ENCODE data around the gene TSPAN3. TPM values are rescaled to one million over a fixed set of nuclear protein-coding genes. Genes with fewer than 3 reads are reported as not detected.

Gene TSPAN3
- total and polyA plus RNA-seq, 2 donors (not counting 3 experiments of a cell fraction or from before 2014, with no cell fraction given) = 215 to 606 TPM

- TF ChIP-seq CTCF (IDR thresholded peaks at IDR 0.05; ENCODE audit: extremely low read depth in 1 of 2, insufficient read depth in 1 of 2, low read depth in 1 of 2, low read length in 2 of 2) = no peak
- TF ChIP-seq JUN (IDR thresholded peaks at IDR 0.05; ENCODE audit: borderline replicate concordance, insufficient read depth, insufficient read length, low read depth) = no peak
- TF ChIP-seq POLR2A (IDR thresholded peaks at IDR 0.05; ENCODE audit: low read depth, low read length) = no peak
- no peak for TF ChIP-seq EZH2 (IDR thresholded peaks at IDR 0.05; ENCODE audit: borderline replicate concordance, low read depth, low read length, severe bottlenecking)
- TF ChIP-seq MYC (IDR thresholded peaks at IDR 0.05; ENCODE audit: low read depth, low read length) = no peak
- no peak for TF ChIP-seq GATA2 (IDR thresholded peaks at IDR 0.05; ENCODE audit: insufficient read depth, insufficient read length, low read depth, low read length)
- no peak for TF ChIP-seq MAX (IDR thresholded peaks at IDR 0.05; ENCODE audit: insufficient read depth, insufficient read length)
- no peak for TF ChIP-seq POLR2AphosphoS5 (IDR thresholded peaks at IDR 0.05; ENCODE audit: insufficient read depth, low read depth, low read length)
- TF ChIP-seq FOS (IDR thresholded peaks at IDR 0.05; ENCODE audit: borderline replicate concordance, insufficient read depth, low read length) = no peak
- FAIRE-seq = no peak
- H4K20me1 ChIP-seq (replicated peaks; ENCODE audit: control insufficient read depth, extremely low read depth, insufficient read depth, low read length) = no peaks in the 10 kb centered on the region
- H3K9me1 ChIP-seq (replicated peaks; ENCODE audit: control insufficient read depth, extremely low read depth, insufficient read depth, low read length) = no peaks in the 10 kb centered on the region
- dilution Hi-C loops (cut with MboI; ENCODE audit: extremely low pct_ligation_motif_present, low sequenced_read_pairs) (no loop called here), intact Hi-C loops (cut with micrococcal nuclease) (no loop called here)
- H3K27me3 ChIP-seq (ENCODE audit: control insufficient read depth in 2 of 2, insufficient read depth in 2 of 2, low read length in 2 of 2) = no peaks in the 10 kb centered on the region
- POLR2A ChIA-PET = no interaction called here
- CTCF ChIA-PET = no interaction called here
- H3K4me2 ChIP-seq (ENCODE audit: insufficient read depth, low read length) = no peak overlapping the region
- no peaks in the 10 kb centered on the region for H3K36me3 ChIP-seq (ENCODE audit: control insufficient read depth in 2 of 2, extremely low read depth in 1 of 2, insufficient read depth in 2 of 2, low read length in 2 of 2)
- no peaks in the 10 kb centered on the region for H3K79me2 ChIP-seq (ENCODE audit: control insufficient read depth, insufficient read depth, low read length)
- no peak overlapping the region for H2AFZ ChIP-seq (ENCODE audit: low read depth, low read length)
- no peak overlapping the region for H3K27ac ChIP-seq (ENCODE audit: insufficient read depth, low read depth, low read length)
- BruUV-seq (replicated peaks) = no TSS peak
- H3K9me3 ChIP-seq (replicated peaks; ENCODE audit: control insufficient read depth, insufficient read depth, low read length) = no peaks in the 10 kb centered on the region
- no peak overlapping the region for H3K9ac ChIP-seq (replicated peaks; ENCODE audit: extremely low read depth, insufficient read depth, low read length)
- H3K4me1 ChIP-seq (ENCODE audit: control insufficient read depth, extremely low read depth, insufficient read depth, low read length) = peaks cover 7% of the 10 kb centered on the region
- no peak overlapping the region for H3K4me3 ChIP-seq (replicated peaks in 1 of 3; ENCODE audit: insufficient read depth in 1 of 3, low read depth in 1 of 3, low read length in 3 of 3)
- no peak for DNase-seq (ENCODE audit: low read depth, low spot score)
These were observed 13.5 kb upstream of the TSPAN3 start for GRCh38 chr15:77084436-77084835.

All from endothelial cell of umbilical vein (primary cell).